Naive B cell (primary cell): ENCODE data around the gene SDHAF2. TPM values are rescaled to one million over a fixed set of nuclear protein-coding genes. Genes with fewer than 3 reads are reported as not detected.

Experiments
- ATAC-seq, 2 donors: fragments of 150-1000 bp; cut with Tn5 transposase; 2 replicates each; pipeline ENCODE4 v1.10.0; 2021; ENCODE audit warnings: low read depth in 2 of 2, mild to moderate bottlenecking in 2 of 2, moderate library complexity in 2 of 2
- DNase-seq: peaks from one replicate; pipeline ENCODE4 v3.0.0; 2022
- H3K27ac Mint-ChIP-seq, 6 donors: one replicate each; pipeline ENCODE4 v1.8.0; 2020 to 2022; ENCODE audit warnings: mild to moderate bottlenecking in 6 of 6, mixed read lengths in 6 of 6, moderate library complexity in 5 of 6, inconsistent platforms in 2 of 6
- H3K27me3 Mint-ChIP-seq, 3 donors: one replicate each; pipeline ENCODE4 v1.8.0; 2021 to 2022; ENCODE audit warnings: mixed read lengths in 3 of 3, mild to moderate bottlenecking in 1 of 3
- H3K36me3 Mint-ChIP-seq, 2 donors: one replicate each; pipeline ENCODE4 v1.8.0; 2020 to 2022; ENCODE audit warnings: mixed read lengths in 2 of 2, inconsistent platforms in 1 of 2, mild to moderate bottlenecking in 1 of 2
- H3K4me1 Mint-ChIP-seq, 3 donors: one replicate each; pipeline ENCODE4 v1.8.0; 2020 to 2022; ENCODE audit warnings: mixed read lengths in 3 of 3, inconsistent platforms in 1 of 3, mild to moderate bottlenecking in 1 of 3, moderate library complexity in 1 of 3
- H3K4me3 Mint-ChIP-seq, 8 donors: one replicate each; pipeline ENCODE4 v1.8.0; 2020 to 2022; ENCODE audit warnings: mild to moderate bottlenecking in 8 of 8, mixed read lengths in 8 of 8, moderate library complexity in 8 of 8, inconsistent platforms in 2 of 8
- H3K9me3 Mint-ChIP-seq, 7 donors: one replicate each; pipeline ENCODE4 v1.8.0; 2020 to 2022; ENCODE audit warnings: mixed read lengths in 7 of 7, mild to moderate bottlenecking in 5 of 7, inconsistent platforms in 2 of 7, moderate library complexity in 1 of 7
- polyA plus RNA-seq, 6 donors: library from polyadenylated mRNA; unstranded; fragments of 300-500 nt; fragmentation: Illumina TruSeq; gene quantifications; one replicate each; pipeline ENCODE4 v1.2.3, GENCODE V29; 2021; ENCODE audit warnings: low read depth in 6 of 6

Gene SDHAF2
- polyA plus RNA-seq, 6 donors from 2014 or later = 65.7 to 83.3 (median 79.1) TPM

DNA sequence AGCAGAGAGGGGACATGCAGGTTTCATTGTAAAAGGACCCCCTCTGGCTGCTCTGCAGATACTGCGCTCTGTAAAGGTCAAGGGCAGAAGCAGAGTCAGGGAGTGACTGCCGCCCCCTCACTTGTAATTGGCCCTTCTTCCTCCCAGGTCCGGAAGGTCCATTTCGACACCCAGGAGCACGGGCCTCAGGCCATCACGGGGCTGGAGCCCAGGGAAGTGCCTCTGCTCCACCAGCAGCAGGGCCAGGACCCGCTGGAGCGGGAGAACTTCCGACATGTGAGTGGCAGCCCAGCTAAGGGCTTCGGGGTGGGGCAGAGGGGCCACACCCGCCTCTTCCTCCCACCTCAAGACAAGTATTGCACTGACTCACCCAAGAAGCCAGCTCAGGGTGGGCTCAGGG lies 54.6 kb downstream of the SDHAF2 start:
- DNase-seq (no peak), ATAC-seq (no peak)

DNA sequence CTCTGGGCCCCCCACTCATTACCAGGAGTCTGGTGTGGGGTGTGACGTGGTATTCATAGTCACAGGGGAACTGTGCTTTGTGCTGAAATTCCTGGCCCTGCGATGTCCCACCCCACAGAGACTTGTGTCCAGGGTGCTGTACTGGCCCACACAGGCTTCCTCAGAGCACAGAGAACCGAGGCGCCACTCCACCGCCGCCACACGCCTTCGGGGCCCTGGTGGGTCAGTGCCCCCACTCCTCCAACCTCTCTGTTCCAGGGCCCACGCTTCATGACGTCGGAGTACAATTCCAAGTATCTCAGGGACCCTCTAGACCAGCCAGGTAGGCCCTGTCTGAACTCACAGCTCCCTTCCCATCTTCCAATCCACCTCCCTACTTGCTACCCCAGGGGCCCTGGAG lies 55.2 kb downstream of the SDHAF2 start:
- no peak overlapping the region for H3K4me3 Mint-ChIP-seq
- ATAC-seq (no peak), DNase-seq (no peak)
- peak overlapping the region in 1 of 6 donors; percentile 88 for H3K27ac Mint-ChIP-seq
- no peaks in the 10 kb centered on the region for H3K9me3 Mint-ChIP-seq
- H3K27me3 Mint-ChIP-seq = peaks cover 0 to 30% (median 15%) of the 10 kb centered on the region in 3 donors
- peaks cover 5 to 17% of the 10 kb centered on the region in 2 donors for H3K36me3 Mint-ChIP-seq
- peaks cover 0 to 3% (median 0%) of the 10 kb centered on the region in 3 donors for H3K4me1 Mint-ChIP-seq

More for the DNA sequence above, 54.6 kb downstream of the SDHAF2 start:
- Mint-ChIP-seq H3K4me3 (no peak overlapping the region), H3K4me1 (peaks cover 0 to 3% (median 0%) of the 10 kb centered on the region in 3 donors), H3K36me3 (peaks cover 5 to 17% of the 10 kb centered on the region in 2 donors), H3K9me3 (no peaks in the 10 kb centered on the region), H3K27me3 (peaks cover 0 to 30% (median 15%) of the 10 kb centered on the region in 3 donors), H3K27ac (no peak overlapping the region)

DNA sequence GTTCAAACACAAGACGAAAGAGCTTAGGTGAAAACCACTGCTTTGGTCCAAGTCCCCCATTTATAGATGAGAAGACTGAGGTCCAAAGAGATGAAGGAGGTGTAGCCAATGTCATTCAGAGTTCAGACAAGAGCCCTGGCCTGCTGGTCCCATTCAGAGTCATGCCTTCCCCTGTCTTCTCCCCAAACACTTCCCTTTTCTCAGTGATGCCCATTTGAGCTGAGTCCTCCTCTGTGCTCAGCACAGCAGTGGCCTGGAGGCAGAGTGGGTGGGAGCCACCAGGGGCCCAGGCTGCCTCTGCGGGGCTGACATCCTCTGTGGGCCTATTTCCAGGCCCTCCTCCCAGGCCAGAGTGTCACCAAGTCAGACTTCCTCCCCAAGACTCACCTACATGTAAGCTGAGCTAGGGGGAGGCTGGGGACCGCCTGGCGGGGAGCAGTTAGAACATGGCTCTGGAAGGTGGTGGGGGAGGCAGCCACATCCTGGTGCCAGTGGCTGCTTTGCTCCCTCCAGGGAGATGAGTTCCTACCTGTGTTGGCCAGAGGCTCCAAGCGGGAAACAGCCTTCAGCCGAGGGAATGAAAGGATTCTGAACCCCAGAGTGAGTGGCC lies 56.2 kb downstream of the SDHAF2 start:
- no peak for DNase-seq
- ATAC-seq = no peak
- peaks cover 0 to 22% (median 7%) of the 10 kb centered on the region in 3 donors for H3K27me3 Mint-ChIP-seq
- H3K4me1 Mint-ChIP-seq = no peaks in the 10 kb centered on the region
- no peak overlapping the region for H3K4me3 Mint-ChIP-seq
- peak overlapping the region in 1 of 6 donors; percentile 78 for H3K27ac Mint-ChIP-seq
- no peaks in the 10 kb centered on the region for H3K9me3 Mint-ChIP-seq
- peaks cover 5 to 17% of the 10 kb centered on the region in 2 donors for H3K36me3 Mint-ChIP-seq

DNA sequence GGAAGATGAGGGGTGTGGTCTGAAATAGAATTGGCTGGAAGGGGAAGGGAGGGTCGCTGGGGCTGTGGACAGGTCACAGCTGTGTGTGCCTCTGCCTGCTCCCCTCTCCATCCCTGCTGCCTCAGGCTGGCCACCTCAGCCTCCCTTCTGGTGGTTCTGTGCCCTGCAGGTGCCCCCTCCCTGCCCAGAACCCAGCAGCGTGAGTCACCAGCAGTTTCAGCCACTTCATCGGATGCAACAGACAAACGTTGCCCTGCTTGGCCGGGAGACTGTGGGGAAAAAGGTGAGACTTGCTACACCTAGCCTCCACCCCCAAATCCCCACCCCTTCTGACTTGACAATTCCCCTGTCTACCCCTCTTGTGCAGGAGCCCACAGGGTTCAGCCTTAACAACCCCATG lies 56.9 kb downstream of the SDHAF2 start:
- DNase-seq = no peak
- no peak for ATAC-seq
- Mint-ChIP-seq H3K4me3 (no peak overlapping the region), H3K36me3 (peaks cover 5 to 17% of the 10 kb centered on the region in 2 donors), H3K9me3 (no peaks in the 10 kb centered on the region), H3K27me3 (peaks cover 0 to 16% (median under 1%) of the 10 kb centered on the region in 3 donors), H3K4me1 (no peaks in the 10 kb centered on the region), H3K27ac (no peak overlapping the region)

DNA sequence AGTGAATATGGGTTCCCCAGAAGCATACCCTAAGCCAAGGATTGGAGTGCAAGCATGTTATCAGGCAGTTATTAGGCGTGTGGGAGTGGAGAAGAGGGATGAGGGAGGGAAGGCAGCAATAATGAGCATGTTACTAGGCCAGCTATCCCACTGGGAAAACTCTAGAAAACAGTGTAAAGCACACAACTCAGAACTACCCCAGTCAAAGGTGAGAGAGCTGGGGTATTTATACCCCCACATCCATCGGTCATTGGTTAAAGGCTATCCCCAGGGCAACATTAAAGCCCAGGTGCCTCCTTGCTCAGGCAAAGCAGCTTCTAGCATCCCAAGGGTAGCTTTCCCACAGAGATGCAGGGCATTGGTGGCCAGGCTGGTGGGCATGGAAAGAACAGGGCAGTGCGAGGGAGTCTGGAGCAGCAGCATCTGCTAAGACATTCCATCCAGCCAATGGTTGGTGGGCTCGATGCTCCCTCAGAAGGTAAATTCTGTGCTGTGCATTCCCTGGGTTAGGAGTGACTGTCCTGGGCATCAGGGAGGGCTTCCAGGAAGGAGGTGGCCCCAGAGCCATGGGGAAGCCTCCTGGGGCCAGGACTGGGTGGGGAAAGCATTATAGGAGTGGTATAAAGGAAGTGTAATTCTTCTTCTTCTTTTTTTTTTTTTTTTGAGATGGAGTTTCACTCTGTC lies 57.6 kb downstream of the SDHAF2 start:
- H3K36me3 Mint-ChIP-seq = peaks cover 9 to 17% of the 10 kb centered on the region in 2 donors
- ATAC-seq (no peak), DNase-seq (no peak)
- H3K4me1 Mint-ChIP-seq = no peaks in the 10 kb centered on the region
- peaks cover 0 to 15% (median 0%) of the 10 kb centered on the region in 3 donors for H3K27me3 Mint-ChIP-seq
- H3K4me3 Mint-ChIP-seq = no peak overlapping the region
- no peaks in the 10 kb centered on the region for H3K9me3 Mint-ChIP-seq
- H3K27ac Mint-ChIP-seq = no peak overlapping the region

DNA sequence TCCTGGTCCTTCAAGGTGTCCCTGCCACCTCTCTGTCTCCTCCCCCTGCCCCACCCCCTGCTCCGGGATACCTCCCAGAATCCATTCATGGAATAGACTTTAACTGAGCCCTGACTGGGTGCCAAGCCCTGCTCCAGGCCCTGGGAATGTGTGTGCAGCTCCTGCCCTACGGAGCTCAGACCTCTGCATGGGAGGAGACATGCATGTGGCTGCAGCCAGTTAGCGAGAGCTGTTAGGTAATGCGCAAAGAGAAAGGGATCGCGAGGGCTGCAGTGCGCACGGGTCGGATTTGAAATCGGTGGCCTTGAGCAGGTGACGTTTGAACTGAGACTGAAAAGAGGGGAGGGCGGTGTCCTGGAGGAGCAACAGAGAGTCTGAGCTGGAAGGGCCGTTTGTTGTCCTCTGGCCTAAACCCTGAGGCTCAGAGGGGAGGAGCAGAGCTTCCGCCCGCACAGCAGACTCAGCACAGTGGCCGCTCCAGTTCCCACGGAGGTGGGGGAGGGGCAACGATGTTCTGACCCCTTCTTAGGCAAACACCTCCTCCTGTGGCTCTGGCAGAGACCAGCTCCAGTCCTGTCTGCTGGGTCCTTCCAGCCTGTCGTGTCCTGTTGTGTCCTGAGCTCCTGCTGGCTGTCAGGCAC lies 58.8 kb downstream of the SDHAF2 start:
- no peak overlapping the region for H3K27ac Mint-ChIP-seq
- H3K4me3 Mint-ChIP-seq = no peak overlapping the region
- H3K4me1 Mint-ChIP-seq = no peaks in the 10 kb centered on the region
- no peak for DNase-seq
- no peaks in the 10 kb centered on the region for H3K9me3 Mint-ChIP-seq
- peaks cover 9 to 17% of the 10 kb centered on the region in 2 donors for H3K36me3 Mint-ChIP-seq
- H3K27me3 Mint-ChIP-seq = peaks cover 0 to 6% (median 0%) of the 10 kb centered on the region in 3 donors
- ATAC-seq = no peak

DNA sequence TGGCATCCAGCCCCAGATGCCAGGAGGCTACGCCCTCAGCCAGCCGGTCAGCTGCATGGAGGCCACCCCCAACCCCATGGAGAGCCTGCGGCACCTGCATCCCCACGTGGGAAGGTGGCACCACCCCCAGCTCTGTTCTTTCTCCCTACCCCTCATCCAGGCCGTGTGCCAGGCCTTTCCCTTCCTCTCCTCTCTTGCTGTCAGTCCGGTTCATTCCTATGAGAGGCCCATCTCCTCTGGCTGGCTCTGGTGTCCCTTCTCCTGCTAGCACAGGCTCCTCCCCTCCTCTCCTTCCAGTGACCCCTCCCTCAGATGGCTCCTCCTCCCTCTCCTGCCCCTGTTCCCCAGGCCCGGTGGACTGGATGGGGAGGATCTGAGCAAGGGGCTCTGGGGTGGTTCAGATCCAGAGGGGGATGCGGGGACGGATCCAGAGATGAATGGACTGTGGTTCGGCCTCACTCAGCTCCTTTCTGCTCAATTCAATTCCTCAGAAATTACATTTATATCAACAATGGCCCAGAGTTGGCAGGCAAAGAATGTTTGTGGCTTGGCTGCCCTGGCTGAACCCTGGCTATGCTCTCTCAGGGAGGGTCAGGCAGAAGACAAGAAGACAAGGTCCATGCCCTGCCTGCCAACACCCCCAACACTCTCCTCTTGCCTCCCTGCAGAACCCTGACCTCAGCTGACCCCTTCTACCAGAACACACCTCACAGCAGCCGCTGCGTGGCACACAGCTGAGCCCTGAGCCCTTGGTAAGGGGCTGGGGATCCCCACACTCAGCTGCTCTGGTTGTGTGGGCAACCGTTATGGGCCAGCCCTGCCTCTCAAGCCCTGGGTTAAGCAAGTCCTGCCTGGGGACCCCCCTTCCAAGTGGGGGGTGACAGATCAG lies 60.2 kb downstream of the SDHAF2 start:
- Mint-ChIP-seq H3K36me3 (peaks cover 9 to 17% of the 10 kb centered on the region in 2 donors), H3K4me1 (no peaks in the 10 kb centered on the region), H3K27ac (peak overlapping the region in 2 of 6 donors; percentile 44 to 81), H3K27me3 (peaks cover 0 to 6% (median 0%) of the 10 kb centered on the region in 3 donors), H3K9me3 (no peaks in the 10 kb centered on the region), H3K4me3 (no peak overlapping the region)
- DNase-seq (no peak), ATAC-seq (no peak)

DNA sequence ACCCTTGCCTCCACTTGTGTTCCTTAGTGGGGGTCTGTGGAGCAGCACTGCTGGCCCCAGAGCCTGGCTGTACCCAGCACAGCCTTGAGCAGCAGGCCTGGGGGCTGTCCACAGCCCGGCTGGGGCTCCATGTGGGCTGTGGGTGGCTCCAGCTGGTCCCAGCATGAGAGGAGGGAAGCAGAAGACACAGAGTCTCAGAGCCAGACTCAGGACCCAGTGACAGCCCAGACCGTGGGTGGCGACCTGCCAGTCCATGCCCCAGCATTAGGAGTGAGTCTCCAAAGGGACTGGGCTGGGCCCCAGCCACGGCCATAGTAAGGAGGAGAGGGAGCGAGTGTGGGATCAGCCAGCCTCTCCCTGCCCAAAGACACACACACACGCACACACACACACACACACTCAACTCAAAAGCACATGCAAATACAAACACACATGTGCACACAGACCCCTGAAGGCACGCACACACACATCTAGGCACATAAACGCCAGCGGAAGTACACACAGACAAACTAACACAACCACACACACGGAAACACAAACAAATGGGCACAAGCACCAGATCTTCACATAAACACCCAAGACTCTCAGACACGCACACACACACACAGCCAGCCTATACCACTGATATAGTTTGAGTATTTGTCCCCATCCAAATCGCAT lies 61.9 kb downstream of the SDHAF2 start:
- no peak overlapping the region for H3K4me3 Mint-ChIP-seq
- H3K4me1 Mint-ChIP-seq = no peaks in the 10 kb centered on the region
- peaks cover 0 to 6% (median 0%) of the 10 kb centered on the region in 3 donors for H3K27me3 Mint-ChIP-seq
- H3K9me3 Mint-ChIP-seq = no peaks in the 10 kb centered on the region
- ATAC-seq (no peak), DNase-seq (no peak)
- peaks cover 9% of the 10 kb centered on the region in 2 donors for H3K36me3 Mint-ChIP-seq
- H3K27ac Mint-ChIP-seq = peak overlapping the region in 1 of 6 donors; percentile 24

DNA sequence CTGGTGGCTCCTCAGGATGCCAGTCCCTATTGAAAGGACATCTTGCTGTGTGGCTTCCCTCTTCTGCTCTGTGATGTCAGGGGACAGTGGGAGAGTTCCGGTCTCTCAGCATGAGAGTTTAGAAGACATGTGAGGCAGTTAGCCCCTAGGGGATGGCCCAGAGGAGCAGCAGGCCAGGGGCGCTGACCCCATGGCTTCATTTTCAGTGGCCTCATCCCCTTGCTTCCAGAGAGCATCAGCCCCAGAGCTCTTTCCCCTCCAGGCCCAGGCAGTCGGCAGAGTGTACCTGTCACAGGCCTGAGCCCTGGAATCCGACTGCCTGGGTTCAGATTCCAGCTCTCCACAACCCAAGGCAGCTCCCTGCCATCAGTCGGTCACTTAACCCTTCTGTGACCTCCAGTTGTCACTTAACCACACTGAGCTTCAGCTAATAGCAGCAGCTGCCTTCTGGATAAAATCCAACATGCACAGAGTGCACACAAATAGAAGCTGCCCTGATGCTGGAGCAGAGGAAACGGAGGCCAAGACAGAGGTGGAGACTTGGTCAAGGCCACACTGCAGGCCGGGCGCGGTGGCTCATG lies 64.5 kb downstream of the SDHAF2 start:
- DNase-seq = no peak
- Mint-ChIP-seq H3K9me3 (no peaks in the 10 kb centered on the region), H3K27me3 (peaks cover 0 to 6% (median 0%) of the 10 kb centered on the region in 3 donors), H3K4me1 (no peaks in the 10 kb centered on the region), H3K4me3 (no peak overlapping the region), H3K36me3 (peaks cover 0 to 4% of the 10 kb centered on the region in 2 donors), H3K27ac (peak overlapping the region in 1 of 6 donors; percentile 22)
- ATAC-seq = no peak

DNA sequence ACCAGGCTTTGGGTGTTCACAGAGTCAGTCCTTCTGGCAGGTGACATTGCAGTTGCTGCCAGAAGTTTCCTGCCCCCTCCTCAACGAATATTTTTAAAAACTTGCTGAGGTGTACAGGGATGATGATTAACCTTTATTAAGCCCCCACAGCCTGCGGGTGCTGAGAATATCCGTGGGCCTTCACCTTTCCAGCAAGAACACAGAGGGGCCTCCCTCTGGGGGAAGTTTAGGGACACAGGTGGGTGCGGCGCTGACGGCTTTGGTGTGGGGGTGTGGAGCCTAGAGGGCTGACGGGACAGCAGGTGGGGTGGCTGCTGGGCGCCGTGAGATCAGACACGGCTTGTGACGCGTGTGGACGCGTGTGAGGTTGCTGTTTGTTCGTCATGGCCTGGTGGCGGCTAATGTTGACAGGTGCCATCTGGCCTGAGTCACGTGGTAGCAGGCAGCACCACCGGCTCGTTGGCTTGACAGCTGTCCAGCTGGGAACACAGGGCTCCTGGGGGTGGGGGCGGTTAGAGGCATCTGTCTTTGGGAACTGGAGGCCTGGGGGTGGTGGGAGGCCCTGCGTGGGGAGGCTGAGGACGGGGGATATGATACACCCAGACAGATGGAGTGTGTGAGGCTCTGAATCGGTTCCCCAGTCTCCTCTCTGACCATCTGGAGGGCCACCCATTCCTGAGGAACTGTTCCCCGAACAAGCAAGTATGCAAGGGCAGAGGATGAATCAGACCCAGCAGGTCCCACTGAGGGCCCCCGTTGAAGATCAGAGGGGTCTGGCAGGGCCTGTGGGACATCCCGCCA lies 66.1 kb downstream of the SDHAF2 start:
- Mint-ChIP-seq H3K4me1 (no peaks in the 10 kb centered on the region), H3K27ac (no peak overlapping the region), H3K9me3 (no peaks in the 10 kb centered on the region), H3K4me3 (no peak overlapping the region), H3K27me3 (peaks cover 0 to 6% (median 4%) of the 10 kb centered on the region in 3 donors), H3K36me3 (peaks cover 0 to 4% of the 10 kb centered on the region in 2 donors)
- DNase-seq (no peak), ATAC-seq (no peak)
